A673 (cell line): ENCODE results near the gene PDLIM5.

Experiments used
- EZH2 ChIP-seq: fragments of 200-600 bp; sonication (generic); IDR thresholded peaks from 2 replicates; pipeline ENCODE4 v1.6.1; 2017; ENCODE audit warnings: borderline replicate concordance, low read depth, mild to moderate bottlenecking, mixed read lengths, antibody characterized with exemption, low read length; ENCODE audit not compliant: poor library complexity, severe bottlenecking
- TF ChIP-seq, protein P1 (sequence below): fragments of 300-800, 200-600 bp; sonication (generic); conservative IDR thresholded peaks from 2 replicates; pipeline ENCODE4 v1.5.1; 2017; ENCODE audit warnings: low read depth, mild to moderate bottlenecking, antibody characterized with exemption, low read length, moderate library complexity, mixed read lengths

DNA sequence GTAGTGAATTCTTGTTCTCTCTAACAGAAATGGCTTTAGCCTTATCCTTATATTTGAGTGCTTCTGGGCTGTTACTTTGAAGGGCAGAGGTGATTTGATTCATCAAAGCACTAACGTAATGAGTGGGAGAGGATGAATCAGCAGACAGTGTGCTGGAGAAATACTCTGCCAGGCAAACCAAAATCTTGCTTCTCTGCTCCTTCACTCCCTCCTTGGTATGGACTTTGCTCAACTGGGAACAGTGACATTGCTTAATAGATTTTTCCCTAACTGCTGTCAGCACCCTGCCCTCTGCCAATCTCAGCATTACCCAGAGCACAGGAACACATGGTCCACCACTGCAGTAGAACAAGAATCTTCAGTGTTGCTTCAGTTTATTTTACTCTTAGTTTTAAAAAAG, 56.0 kb downstream of the PDLIM5 start:
- TF ChIP-seq, protein P1, sequence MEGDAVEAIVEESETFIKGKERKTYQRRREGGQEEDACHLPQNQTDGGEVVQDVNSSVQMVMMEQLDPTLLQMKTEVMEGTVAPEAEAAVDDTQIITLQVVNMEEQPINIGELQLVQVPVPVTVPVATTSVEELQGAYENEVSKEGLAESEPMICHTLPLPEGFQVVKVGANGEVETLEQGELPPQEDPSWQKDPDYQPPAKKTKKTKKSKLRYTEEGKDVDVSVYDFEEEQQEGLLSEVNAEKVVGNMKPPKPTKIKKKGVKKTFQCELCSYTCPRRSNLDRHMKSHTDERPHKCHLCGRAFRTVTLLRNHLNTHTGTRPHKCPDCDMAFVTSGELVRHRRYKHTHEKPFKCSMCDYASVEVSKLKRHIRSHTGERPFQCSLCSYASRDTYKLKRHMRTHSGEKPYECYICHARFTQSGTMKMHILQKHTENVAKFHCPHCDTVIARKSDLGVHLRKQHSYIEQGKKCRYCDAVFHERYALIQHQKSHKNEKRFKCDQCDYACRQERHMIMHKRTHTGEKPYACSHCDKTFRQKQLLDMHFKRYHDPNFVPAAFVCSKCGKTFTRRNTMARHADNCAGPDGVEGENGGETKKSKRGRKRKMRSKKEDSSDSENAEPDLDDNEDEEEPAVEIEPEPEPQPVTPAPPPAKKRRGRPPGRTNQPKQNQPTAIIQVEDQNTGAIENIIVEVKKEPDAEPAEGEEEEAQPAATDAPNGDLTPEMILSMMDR: no peak
- no peak for TF ChIP-seq EZH2
